Peyer's patch (tissue), 4 donors: ENCODE results near the gene RPGRIP1.

Experiments
- POLR2A ChIP-seq, 2 donors: fragments of 450-650 bp; IDR thresholded peaks; one replicate each; pipeline ENCODE4 v1.5.1; 2017; ENCODE audit warnings: antibody characterized with exemption in 2 of 2, mild to moderate bottlenecking in 2 of 2, moderate library complexity in 2 of 2
- TF ChIP-seq, protein P1 (sequence below), 6 experiments: fragments of 450-650 bp in 4 of 6; fragments of 200-600 bp in 2 of 6; sonication (generic) in 1 of 6; IDR thresholded peaks; one replicate each; pipeline ENCODE4 v1.5.1; 2017 to 2019; ENCODE audit warnings: antibody characterized with exemption in 6 of 6, mild to moderate bottlenecking in 3 of 6, moderate library complexity in 1 of 6

DNA sequence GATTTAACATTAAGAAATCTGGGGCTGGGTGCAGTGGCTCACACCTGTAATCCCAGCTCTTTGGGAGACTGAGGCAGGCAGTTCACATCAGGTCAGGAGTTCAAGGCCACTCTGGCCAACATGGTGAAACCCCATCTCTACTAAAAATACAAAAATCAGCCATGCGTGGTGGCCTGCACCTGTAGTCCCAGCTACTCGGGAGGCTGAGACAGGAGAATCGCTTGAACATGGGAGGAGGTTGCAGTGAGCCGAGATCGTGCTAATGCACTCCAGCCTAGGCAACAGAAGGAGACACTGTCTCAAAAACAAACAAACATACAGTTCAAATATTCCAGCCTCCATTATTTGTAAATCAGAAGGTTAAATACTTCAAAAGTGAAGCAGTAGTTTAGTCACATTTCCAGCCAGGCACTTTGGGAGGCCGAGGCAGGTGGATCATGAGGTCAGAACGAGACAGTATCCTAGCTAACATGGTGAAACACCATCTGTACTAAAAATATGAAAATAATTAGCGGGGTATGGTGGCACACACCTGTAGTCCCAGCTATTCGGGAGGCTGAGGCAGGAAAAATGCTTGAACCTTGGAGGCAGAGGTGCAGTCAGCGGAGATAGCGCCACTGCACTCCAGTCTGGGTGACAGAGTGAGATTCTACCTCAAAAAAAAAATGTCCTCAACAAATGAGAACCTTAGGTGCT is 40.9 kb upstream of the RPGRIP1 start:
- TF ChIP-seq POLR2A (IDR thresholded peaks at IDR 0.05), result no peak
- TF ChIP-seq, protein P1, sequence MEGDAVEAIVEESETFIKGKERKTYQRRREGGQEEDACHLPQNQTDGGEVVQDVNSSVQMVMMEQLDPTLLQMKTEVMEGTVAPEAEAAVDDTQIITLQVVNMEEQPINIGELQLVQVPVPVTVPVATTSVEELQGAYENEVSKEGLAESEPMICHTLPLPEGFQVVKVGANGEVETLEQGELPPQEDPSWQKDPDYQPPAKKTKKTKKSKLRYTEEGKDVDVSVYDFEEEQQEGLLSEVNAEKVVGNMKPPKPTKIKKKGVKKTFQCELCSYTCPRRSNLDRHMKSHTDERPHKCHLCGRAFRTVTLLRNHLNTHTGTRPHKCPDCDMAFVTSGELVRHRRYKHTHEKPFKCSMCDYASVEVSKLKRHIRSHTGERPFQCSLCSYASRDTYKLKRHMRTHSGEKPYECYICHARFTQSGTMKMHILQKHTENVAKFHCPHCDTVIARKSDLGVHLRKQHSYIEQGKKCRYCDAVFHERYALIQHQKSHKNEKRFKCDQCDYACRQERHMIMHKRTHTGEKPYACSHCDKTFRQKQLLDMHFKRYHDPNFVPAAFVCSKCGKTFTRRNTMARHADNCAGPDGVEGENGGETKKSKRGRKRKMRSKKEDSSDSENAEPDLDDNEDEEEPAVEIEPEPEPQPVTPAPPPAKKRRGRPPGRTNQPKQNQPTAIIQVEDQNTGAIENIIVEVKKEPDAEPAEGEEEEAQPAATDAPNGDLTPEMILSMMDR (IDR thresholded peaks at IDR 0.05), result no peak
